ENCODE measurements around the gene RLN1.
"Not testable (repeated sequence)": the region's sequence is repeated elsewhere in the genome, so short reads cannot be mapped to it uniquely, and the experiment has no call there.

RLN1 gene

DNA sequence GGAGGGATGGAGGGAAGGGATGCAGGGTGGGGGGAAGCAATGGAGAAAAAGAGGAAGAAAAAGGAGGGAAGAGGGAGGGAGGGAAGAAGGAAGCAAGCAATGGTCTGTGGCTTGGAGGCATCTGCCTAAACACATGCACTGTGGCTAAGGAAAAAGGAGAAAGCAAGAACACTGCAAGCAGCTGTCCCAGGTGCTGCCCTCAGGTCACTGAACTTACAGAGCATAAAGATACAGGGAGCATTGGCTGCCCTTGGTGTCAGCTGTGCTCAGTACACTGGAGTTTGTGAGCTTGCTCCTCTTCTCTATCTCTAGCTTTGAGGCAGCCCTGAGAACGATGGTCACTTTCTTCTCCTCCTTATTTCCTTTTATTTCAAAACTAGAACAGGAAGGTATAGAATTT is 18.1 kb downstream of the RLN1 start:
- DNase-seq: not testable (repeated sequence)

DNA sequence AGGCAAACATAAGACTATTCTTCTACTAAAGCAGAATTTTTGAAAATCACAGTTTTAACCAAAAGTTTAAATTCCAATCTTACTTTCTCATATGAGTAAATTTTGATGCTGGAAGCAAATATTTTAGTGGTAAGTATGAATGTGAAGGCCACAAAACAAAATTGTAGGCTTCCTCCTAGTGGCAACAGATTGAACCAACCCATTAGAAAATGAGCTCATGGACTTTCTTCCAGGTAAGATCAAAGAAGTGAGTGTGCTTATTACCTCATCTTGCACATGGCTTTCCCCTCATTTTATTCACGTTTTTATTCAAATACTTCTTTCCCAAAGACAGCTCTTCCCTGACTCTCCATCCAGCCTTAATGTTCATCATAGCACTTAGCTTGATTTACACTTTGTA is 18.6 kb downstream of the RLN1 start:
- DNase-seq: no peak

DNA sequence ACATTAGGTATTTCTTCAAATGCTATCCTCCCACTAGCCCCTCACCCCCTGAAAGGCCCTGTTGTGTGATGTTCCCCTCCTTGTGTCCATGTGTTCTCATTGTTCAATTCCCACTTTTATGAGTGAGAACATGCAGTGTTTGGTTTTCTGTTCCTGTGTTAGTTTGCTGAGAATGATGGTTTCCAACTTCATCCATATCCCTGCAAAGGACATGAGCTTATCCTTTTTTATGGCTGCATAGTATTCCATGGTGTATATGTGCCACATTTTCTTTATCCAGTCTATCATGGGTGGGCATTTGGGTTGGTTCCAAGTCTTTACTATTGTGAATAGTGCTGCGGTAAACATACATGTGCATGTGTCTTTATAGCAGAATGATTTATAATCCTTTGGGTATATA is 23.3 kb downstream of the RLN1 start:
- not testable (repeated sequence) for DNase-seq

GRCh38 chr9:5315187-5315923 is 24.3 kb downstream of the RLN1 start:
- no peak for DNase-seq

GRCh38 chr9:5310851-5311250 is 28.8 kb downstream of the RLN1 start:
- DNase-seq: no peak

- no peak for DNase-seq
These were observed 33.9 kb downstream of the RLN1 start for GRCh38 chr9:5305741-5306140.

GRCh38 chr9:5303840-5304795 is 35.6 kb downstream of the RLN1 start, which contains the start of gene RLN2:
Gene RLN2, minus strand, starts transcription at chr9:5304716. Its CDS starts 136 bp downstream, at chr9:5304580.
- not testable (repeated sequence) for DNase-seq

DNA sequence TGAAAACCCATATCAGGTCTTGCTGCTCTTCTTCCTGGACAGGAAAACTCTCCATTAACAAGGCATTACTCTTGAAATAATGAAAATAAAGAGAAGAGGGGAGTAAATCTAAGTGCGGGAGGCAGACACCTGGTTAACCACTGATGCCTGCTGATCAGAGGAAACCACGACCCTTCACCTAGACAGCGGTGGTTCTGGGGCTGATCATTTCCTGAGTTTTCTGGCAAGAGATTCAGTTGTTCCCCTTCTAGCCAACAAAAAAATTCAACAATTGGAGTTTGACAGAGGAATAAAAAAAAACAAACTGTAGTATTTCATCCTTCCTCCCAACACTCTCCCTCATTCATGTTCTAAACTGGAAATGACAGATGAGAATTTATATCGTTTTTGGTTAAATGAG is 38.1 kb downstream of the RLN1 start:
- no peak for DNase-seq

DNA sequence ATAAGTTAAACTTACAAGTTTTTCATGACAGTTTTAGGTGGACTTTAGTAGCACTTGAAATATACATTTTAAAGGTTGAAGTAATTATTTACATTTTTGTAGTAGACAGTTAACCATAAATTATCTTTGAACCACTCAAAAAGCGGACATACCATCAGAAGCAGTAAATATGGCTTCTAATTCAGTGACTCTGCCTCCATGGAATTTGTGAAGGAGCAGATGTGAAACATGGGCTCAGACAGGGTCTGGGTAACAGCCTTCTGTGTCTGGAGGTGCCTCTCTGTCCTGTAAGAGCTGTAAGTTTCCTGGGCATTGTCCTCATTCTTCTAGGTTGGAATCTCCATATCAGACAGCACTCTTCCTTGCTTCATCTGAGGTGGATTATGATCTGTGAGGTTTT is 47.5 kb downstream of the RLN1 start:
- no peak for DNase-seq

GRCh38 chr9:5288591-5288990 is 51.1 kb downstream of the RLN1 start:
- DNase-seq: no peak

DNA sequence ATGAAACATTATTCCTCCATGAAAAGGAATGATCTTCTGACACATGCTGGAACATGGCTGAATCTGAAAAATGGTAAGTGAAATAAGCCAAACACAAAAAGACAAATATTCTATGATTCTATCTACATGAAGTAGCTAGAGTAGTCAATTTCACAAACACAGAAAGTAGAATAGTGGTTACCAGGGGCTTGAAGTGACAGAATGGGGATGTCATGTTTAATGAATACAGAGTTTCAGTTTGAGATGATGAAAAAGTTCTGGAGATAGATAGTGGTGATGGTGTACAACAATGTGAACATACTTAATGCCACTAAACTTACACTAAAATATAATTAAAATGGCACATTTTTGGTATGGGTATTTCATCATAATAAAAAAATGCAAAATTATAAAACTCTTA is 53.4 kb downstream of the RLN1 start:
- no peak for DNase-seq

Measured in GDM1 (cell line).